Gastrocnemius medialis (tissue), 4 donors: Measurements from ENCODE around the gene SIRT6.

Experiments
- CTCF ChIP-seq, 5 experiments: fragments of 450-650 bp in 3 of 5; fragments of 200-600 bp in 2 of 5; sonication (generic) in 2 of 5; IDR thresholded peaks in 4 of 5; conservative IDR thresholded peaks in 1 of 5; 1 replicate in 4 of 5; 2 replicates in 1 of 5; pipeline ENCODE4 v1.5.1; 2016 to 2019; ENCODE audit warnings: antibody characterized with exemption in 5 of 5, mild to moderate bottlenecking in 3 of 5, moderate library complexity in 3 of 5
- POLR2A ChIP-seq, 2 donors: fragments of 450-650 bp; IDR thresholded peaks; one replicate each; pipeline ENCODE4 v1.6.1; 2017; ENCODE audit warnings: antibody characterized with exemption in 2 of 2, mild to moderate bottlenecking in 2 of 2, moderate library complexity in 2 of 2

- TF ChIP-seq POLR2A (IDR thresholded peaks at IDR 0.05) (no peak), CTCF (IDR thresholded peaks at IDR 0.05 in 4 of 5, conservative IDR thresholded peaks at IDR 0.05 in 1 of 5) (no peak)
These were observed 43.9 kb downstream of the SIRT6 start for GRCh38 chr19:4138445-4138844.
